Astrocyte (in vitro differentiated cells and primary cell): Measurements from ENCODE around the gene ZC3H12A. TPM values are rescaled to one million over a fixed set of nuclear protein-coding genes. Genes with fewer than 3 reads are reported as not detected.

Source experiments
- DNase-seq: peaks from one replicate; pipeline ENCODE4 v3.0.0-alpha.2; 2010; ENCODE audit warnings: low read depth
- FAIRE-seq: peaks from 2 replicates; lab custom pipeline; 2011; peaks lifted over from hg19 to GRCh38; lab: Jason Lieb, UNC
- H2AFZ ChIP-seq: 2 replicates; pipeline ENCODE4 v1.6.0; 2012; ENCODE audit warnings: low read depth, low read length, inconsistent platforms
- H3K27ac ChIP-seq: 2 replicates; pipeline ENCODE4 v1.5.1; 2011; ENCODE audit warnings: low read depth, low read length, inconsistent platforms
- H3K27me3 ChIP-seq: 2 replicates; pipeline ENCODE4 v1.6.0; 2011; ENCODE audit warnings: low read length, inconsistent platforms; ENCODE audit not compliant: insufficient read depth
- H3K36me3 ChIP-seq: 2 replicates; pipeline ENCODE4 v1.5.1; 2011; ENCODE audit warnings: low read length, inconsistent platforms; ENCODE audit not compliant: insufficient read depth
- H3K4me1 ChIP-seq: 2 replicates; pipeline ENCODE4 v1.5.1; 2011; ENCODE audit warnings: low read length, inconsistent platforms; ENCODE audit not compliant: insufficient read depth
- H3K4me2 ChIP-seq: 2 replicates; pipeline ENCODE4 v1.6.0; 2012; ENCODE audit warnings: low read length, inconsistent platforms
- H3K4me3 ChIP-seq: 2 replicates; pipeline ENCODE4 v1.5.1; 2011; ENCODE audit warnings: low read depth, mild to moderate bottlenecking, low read length, inconsistent platforms; ENCODE audit not compliant: insufficient read depth
- H3K79me2 ChIP-seq: 2 replicates; pipeline ENCODE4 v1.6.0; 2012; ENCODE audit warnings: mild to moderate bottlenecking, low read length, inconsistent platforms; ENCODE audit not compliant: insufficient read depth
- H3K9ac ChIP-seq: 2 replicates; pipeline ENCODE4 v1.6.0; 2012; ENCODE audit warnings: mild to moderate bottlenecking, low read length, inconsistent platforms
- H3K9me3 ChIP-seq: 2 replicates; pipeline ENCODE4 v1.5.1; 2012; ENCODE audit warnings: low read depth, mild to moderate bottlenecking, low read length, inconsistent platforms; ENCODE audit not compliant: insufficient read depth
- H4K20me1 ChIP-seq: 2 replicates; pipeline ENCODE4 v1.6.0; 2012; ENCODE audit warnings: low read length, inconsistent platforms; ENCODE audit not compliant: insufficient read depth
- H3K27ac Mint-ChIP-seq: one replicate; pipeline ENCODE4 v1.8.0; 2021; ENCODE audit warnings: mild to moderate bottlenecking, mixed read lengths; ENCODE audit not compliant: unreplicated experiment
- H3K27me3 Mint-ChIP-seq: one replicate; pipeline ENCODE4 v1.8.0; 2021; ENCODE audit warnings: low read depth, mixed read lengths; ENCODE audit not compliant: unreplicated experiment
- H3K36me3 Mint-ChIP-seq: one replicate; pipeline ENCODE4 v1.8.0; 2021; ENCODE audit warnings: low read depth, mixed read lengths; ENCODE audit not compliant: unreplicated experiment
- H3K4me1 Mint-ChIP-seq: one replicate; pipeline ENCODE4 v1.8.0; 2021; ENCODE audit warnings: low read depth, mixed read lengths; ENCODE audit not compliant: unreplicated experiment
- H3K4me3 Mint-ChIP-seq: one replicate; pipeline ENCODE4 v1.8.0; 2021; ENCODE audit warnings: mild to moderate bottlenecking, moderate library complexity, mixed read lengths; ENCODE audit not compliant: unreplicated experiment
- H3K9me3 Mint-ChIP-seq: one replicate; pipeline ENCODE4 v1.8.0; 2021; ENCODE audit warnings: mild to moderate bottlenecking, mixed read lengths; ENCODE audit not compliant: unreplicated experiment
- EZH2 ChIP-seq: IDR thresholded peaks from 2 replicates; pipeline ENCODE4 v1.6.1; 2012; ENCODE audit warnings: mild to moderate bottlenecking, low read length, inconsistent platforms; ENCODE audit not compliant: insufficient read depth
- total RNA-seq: library from RNA; stranded (reverse); gene quantifications from 2 replicates; pipeline ENCODE4 v1.2.1, GENCODE V29; 2021
- TF ChIP-seq, protein P1 (sequence below): IDR thresholded peaks from 2 replicates; pipeline ENCODE4 v1.5.1; 2011; ENCODE audit warnings: low read depth, mild to moderate bottlenecking, inconsistent platforms, low read length, moderate library complexity; ENCODE audit not compliant: insufficient read depth

The ZC3H12A gene
- total RNA-seq, 1 donor from 2014 or later = 12.1 TPM

GRCh38 chr1:37430103-37430985, 44.0 kb upstream of the ZC3H12A start:
- Mint-ChIP-seq H3K4me1 (no peaks in the 10 kb centered on the region), H3K27ac (no peak overlapping the region)

DNA sequence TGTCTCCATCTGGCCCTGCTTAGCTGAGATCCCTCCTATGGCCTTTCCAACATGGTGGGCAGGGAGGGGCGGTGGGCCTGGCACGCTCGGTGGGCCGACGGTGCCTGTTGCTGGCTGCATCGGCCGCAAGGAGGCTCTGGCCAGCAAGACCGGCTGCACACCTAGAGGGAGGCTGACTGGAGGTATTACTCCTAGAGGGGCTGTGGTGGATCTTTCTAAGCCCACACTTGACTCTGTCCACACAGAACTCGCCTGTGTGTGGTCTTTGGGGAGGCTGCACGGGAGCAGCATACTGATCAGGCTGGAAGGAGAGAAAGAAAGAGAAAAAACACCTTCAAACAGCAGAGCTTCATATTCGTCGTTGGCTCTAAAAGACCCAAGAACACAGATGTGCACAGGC, 41.7 kb upstream of the ZC3H12A start:
- no peak overlapping the region for H3K4me3 ChIP-seq
- DNase-seq (no peak), FAIRE-seq (no peak)
- no peak overlapping the region for H3K4me3 Mint-ChIP-seq
- H3K27ac Mint-ChIP-seq = no peak overlapping the region
- no peaks in the 10 kb centered on the region for H3K36me3 ChIP-seq
- H3K27ac ChIP-seq = no peak overlapping the region
- peaks cover under 1% of the 10 kb centered on the region for H3K9me3 Mint-ChIP-seq
- peaks cover 2% of the 10 kb centered on the region for H3K27me3 ChIP-seq
- H3K4me2 ChIP-seq = no peak overlapping the region
- H3K79me2 ChIP-seq = no peaks in the 10 kb centered on the region
- H3K36me3 Mint-ChIP-seq = no peaks in the 10 kb centered on the region
- peaks cover 58% of the 10 kb centered on the region for H3K27me3 Mint-ChIP-seq
- TF ChIP-seq EZH2 = no peak
- no peak overlapping the region for H2AFZ ChIP-seq
- H3K4me1 ChIP-seq = no peaks in the 10 kb centered on the region
- no peaks in the 10 kb centered on the region for H3K9me3 ChIP-seq
- no peaks in the 10 kb centered on the region for H4K20me1 ChIP-seq
- no peaks in the 10 kb centered on the region for H3K4me1 Mint-ChIP-seq
- H3K9ac ChIP-seq = no peak overlapping the region

More at GRCh38 chr1:37430103-37430985, 44.0 kb upstream of the ZC3H12A start:
- H2AFZ ChIP-seq = no peak overlapping the region
- no peak overlapping the region for H3K4me2 ChIP-seq
- FAIRE-seq = no peak
- Mint-ChIP-seq H3K36me3 (no peaks in the 10 kb centered on the region), H3K27me3 (peaks cover 46% of the 10 kb centered on the region), H3K9me3 (peaks cover 1% of the 10 kb centered on the region), H3K4me3 (no peak overlapping the region)
- no peaks in the 10 kb centered on the region for H3K36me3 ChIP-seq
- no peak overlapping the region for H3K27ac ChIP-seq
- no peaks in the 10 kb centered on the region for H3K79me2 ChIP-seq
- DNase-seq = no peak
- no peak for TF ChIP-seq EZH2
- TF ChIP-seq, protein P1, sequence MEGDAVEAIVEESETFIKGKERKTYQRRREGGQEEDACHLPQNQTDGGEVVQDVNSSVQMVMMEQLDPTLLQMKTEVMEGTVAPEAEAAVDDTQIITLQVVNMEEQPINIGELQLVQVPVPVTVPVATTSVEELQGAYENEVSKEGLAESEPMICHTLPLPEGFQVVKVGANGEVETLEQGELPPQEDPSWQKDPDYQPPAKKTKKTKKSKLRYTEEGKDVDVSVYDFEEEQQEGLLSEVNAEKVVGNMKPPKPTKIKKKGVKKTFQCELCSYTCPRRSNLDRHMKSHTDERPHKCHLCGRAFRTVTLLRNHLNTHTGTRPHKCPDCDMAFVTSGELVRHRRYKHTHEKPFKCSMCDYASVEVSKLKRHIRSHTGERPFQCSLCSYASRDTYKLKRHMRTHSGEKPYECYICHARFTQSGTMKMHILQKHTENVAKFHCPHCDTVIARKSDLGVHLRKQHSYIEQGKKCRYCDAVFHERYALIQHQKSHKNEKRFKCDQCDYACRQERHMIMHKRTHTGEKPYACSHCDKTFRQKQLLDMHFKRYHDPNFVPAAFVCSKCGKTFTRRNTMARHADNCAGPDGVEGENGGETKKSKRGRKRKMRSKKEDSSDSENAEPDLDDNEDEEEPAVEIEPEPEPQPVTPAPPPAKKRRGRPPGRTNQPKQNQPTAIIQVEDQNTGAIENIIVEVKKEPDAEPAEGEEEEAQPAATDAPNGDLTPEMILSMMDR = no peak
- no peaks in the 10 kb centered on the region for H4K20me1 ChIP-seq
- no peak overlapping the region for H3K4me3 ChIP-seq
- no peaks in the 10 kb centered on the region for H3K9me3 ChIP-seq
- no peaks in the 10 kb centered on the region for H3K4me1 ChIP-seq
- no peak overlapping the region for H3K9ac ChIP-seq
- no peaks in the 10 kb centered on the region for H3K27me3 ChIP-seq

GRCh38 chr1:37433171-37433570, 41.2 kb upstream of the ZC3H12A start:
- H3K4me1 ChIP-seq = no peaks in the 10 kb centered on the region
- no peaks in the 10 kb centered on the region for H3K36me3 Mint-ChIP-seq
- H3K27me3 ChIP-seq = peaks cover 2% of the 10 kb centered on the region
- H3K9me3 Mint-ChIP-seq = peaks cover 2% of the 10 kb centered on the region
- H4K20me1 ChIP-seq = no peaks in the 10 kb centered on the region
- no peak overlapping the region for H3K4me2 ChIP-seq
- no peaks in the 10 kb centered on the region for H3K79me2 ChIP-seq
- H3K9ac ChIP-seq = no peak overlapping the region
- FAIRE-seq (no peak), DNase-seq (no peak)
- H2AFZ ChIP-seq = no peak overlapping the region
- no peak overlapping the region for H3K27ac Mint-ChIP-seq
- H3K4me1 Mint-ChIP-seq = no peaks in the 10 kb centered on the region
- peaks cover 62% of the 10 kb centered on the region for H3K27me3 Mint-ChIP-seq
- H3K36me3 ChIP-seq = no peaks in the 10 kb centered on the region
- H3K4me3 Mint-ChIP-seq = no peak overlapping the region
- no peaks in the 10 kb centered on the region for H3K9me3 ChIP-seq
- no peak overlapping the region for H3K4me3 ChIP-seq
- TF ChIP-seq EZH2 = no peak
- TF ChIP-seq, protein P1 = no peak
- no peak overlapping the region for H3K27ac ChIP-seq
